Testis (tissue), 2 donors: ENCODE measurements around the gene AKAP6.

ENCODE experiments used
- CTCF ChIP-seq, 3 experiments: fragments of 450-650 bp in 2 of 3; fragments of 200-600 bp in 1 of 3; sonication (generic) in 1 of 3; IDR thresholded peaks; one replicate each; pipeline ENCODE4 v1.5.1; 2016 to 2019; ENCODE audit warnings: antibody characterized with exemption in 3 of 3, mild to moderate bottlenecking in 2 of 3, moderate library complexity in 1 of 3
- POLR2A ChIP-seq: fragments of 450-650 bp; IDR thresholded peaks from one replicate; pipeline ENCODE4 v1.6.1; 2017; ENCODE audit warnings: antibody characterized with exemption, mild to moderate bottlenecking, moderate library complexity

DNA sequence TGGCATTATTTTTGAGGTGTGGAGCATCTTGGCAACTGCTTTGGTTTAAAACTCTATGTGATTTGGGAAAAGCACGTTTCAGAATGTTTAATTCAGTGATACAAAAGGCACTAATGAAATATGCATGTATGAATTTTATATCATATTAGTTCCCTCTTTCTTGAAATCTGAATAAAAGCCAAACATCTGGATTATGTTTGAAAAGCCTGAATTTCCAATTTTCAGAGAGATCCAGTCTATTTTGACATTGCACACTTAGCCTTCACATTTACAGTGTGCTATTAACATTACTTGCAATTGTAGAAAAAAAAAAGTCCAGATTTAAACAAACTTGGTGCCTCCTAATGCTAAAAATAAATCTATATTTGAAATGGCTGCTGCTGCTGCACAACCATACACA, 390.5 kb downstream of the AKAP6 start:
- no peak for TF ChIP-seq CTCF (IDR thresholded peaks at IDR 0.05)
- TF ChIP-seq POLR2A: no peak
